Measurements from ENCODE around the gene KIZ.
A peak's percentile ranks its signal among the peaks of the same experiment; 100 is the strongest.
"Not testable (repeated sequence)": the region's sequence is repeated elsewhere in the genome, so short reads cannot be mapped to it uniquely, and the experiment has no call there.

KIZ gene

GRCh38 chr20:21230686-21231085 lies 104.8 kb downstream of the KIZ start:
- peak; percentile 1 for DNase-seq

DNA sequence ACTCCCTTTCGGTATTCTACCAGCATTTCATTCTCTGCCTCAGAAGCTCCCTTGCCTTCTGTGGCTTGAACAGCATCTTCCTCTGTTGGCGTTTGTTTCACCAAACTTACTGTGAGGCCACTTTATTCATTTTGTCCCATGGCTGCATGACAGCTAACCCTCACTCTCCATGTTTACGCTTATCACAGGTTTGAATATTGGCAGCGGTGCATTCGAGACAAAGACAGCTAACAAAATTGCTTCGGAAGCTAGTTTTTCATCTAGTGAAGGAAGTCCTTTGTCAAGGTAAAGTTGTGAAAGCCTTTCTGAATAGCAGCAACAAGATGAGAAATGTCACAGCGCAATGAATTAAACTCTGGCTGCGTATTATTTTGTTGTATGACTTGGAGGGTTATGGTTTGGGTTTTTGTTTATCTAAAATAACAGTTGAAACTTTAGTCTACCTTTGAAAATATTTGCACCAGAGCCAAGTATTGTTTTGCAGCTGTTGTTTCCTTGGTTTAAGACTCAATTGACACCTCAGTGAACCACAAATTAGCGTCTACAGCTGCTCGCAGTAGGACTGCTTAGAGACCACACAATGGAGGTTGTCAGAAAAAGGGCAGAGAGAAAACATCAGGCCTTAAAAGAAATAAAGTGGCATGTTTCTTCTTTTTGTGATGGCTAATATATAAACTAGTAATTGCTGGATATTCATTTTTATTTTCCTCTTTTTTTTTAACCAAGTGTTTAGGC lies 106.8 kb downstream of the KIZ start:
- no peak for DNase-seq

GRCh38 chr20:21234324-21234723 lies 108.4 kb downstream of the KIZ start:
- no peak for DNase-seq

DNA sequence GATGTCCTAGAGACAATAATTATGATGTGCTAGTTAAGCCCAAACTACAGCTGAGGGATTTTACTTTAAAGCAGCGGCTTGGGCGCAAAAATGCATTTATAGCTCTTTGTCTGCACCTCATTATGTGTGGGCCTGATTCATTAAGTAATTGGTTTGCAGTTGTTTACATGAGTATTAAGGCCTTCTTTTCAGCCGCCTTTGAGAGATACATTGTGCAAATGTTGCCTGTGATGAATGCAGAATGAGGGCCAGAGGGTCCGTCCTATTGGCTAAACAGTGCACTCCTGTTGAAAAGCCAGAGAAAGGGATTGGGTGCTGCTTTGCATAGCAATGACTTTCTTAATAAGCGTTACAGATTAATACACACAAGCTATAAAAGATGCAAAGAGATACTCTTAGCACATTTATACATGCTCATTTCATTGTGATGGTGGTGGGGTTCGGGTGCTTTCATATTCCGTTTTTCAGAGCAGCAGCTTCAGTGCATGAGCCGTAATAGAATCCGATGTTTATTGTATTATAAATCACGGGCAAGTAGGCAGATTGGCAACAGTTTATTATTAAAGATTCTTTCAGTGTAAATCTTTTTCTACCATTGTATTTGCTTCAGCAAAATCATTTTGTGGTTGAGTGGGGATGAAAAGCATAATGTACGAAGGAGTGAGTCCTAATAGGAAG lies 109.1 kb downstream of the KIZ start:
- no peak for DNase-seq

DNA sequence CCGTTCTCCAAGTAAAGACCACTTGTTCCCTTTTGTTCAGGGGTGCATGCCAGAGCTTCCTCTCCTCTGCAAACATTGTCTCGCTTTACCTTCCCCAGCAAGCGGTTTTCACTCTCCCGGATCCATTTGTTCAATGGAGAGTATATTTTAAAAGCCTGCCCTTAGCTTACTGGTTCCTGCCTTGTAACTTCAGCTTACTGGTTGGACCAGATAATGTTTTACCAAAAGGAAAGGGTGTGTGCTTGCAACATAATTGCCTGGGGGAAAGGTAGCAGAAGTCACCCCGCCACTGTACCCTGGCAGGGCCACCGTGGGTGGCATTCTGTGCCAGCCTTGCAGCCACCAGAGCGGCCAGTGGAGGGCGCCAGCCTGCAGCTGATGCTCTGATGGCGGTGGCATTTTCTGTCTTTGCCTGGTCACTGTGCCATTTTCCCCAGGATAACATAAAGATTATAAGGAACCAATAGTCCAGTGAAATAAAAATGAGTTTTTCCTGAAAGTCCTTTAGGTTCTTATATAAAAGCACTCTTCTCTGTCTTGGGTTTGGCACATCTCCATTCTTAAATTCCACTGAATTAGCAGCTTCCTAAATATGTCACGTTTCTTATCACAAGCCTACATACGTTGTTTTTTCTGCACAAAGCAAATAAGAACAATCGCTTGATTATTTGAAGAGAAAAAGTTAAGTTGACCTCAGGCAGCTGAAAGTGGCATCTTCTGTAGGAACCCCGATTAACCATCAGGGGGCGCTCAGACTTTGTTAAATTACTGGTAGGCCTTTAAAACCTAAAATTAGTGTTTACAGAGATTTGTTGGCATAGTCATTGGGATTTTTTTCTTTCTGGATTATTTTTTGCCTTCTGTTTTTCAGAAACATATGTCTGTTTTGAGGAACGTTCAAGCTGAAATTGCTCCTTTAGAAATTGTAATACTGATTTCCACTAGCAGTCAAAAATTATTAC lies 109.9 kb downstream of the KIZ start:
- peak; percentile 53 for DNase-seq

GRCh38 chr20:21237956-21238799 lies 112.3 kb downstream of the KIZ start:
- DNase-seq: no peak

- DNase-seq: no peak
Observed at GRCh38 chr20:21238818-21239536, 113.1 kb downstream of the KIZ start.

GRCh38 chr20:21240394-21240793 lies 114.5 kb downstream of the KIZ start:
- no peak for DNase-seq

- no peak for DNase-seq
Observed at GRCh38 chr20:21241406-21241805, 115.5 kb downstream of the KIZ start.

DNA sequence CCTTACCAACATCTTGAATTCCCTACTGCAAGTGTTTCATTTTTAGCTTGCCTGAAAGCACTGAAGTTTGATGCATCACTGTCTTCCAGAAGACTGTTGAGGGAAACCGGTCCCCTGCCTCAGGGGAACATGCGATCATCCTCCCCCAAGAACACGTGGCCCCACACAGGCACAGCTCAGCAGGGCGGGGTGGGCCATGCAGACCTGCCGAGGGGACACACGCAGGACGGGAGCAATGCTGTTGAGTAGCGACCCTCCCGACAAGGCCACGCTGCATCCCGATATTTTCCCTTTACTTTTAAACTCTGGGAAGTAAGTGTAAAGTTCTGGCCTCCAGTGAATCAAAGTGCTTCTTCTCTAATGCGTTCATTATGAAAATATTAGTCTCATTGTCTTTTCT lies 117.9 kb downstream of the KIZ start:
- no peak for DNase-seq

DNA sequence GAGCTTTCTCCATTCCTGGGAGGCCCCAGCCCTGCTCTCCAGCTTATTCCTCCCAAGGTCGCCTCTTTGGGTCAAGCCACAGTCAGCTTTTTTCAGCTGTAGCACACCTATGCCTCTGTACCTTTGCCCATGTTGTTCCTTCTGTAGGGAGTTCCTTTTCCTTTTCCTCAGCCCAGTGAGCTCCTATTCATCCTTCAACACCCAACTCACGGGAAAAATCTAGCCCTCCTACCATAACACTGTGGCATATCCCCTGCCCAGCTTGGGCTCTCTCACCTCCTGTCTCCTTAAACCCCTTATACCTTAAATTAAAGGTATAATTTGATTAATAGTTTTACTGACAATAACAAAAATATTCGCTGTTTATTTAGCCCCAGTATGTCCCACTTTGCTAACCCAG lies 118.9 kb downstream of the KIZ start:
- no peak for DNase-seq

DNA sequence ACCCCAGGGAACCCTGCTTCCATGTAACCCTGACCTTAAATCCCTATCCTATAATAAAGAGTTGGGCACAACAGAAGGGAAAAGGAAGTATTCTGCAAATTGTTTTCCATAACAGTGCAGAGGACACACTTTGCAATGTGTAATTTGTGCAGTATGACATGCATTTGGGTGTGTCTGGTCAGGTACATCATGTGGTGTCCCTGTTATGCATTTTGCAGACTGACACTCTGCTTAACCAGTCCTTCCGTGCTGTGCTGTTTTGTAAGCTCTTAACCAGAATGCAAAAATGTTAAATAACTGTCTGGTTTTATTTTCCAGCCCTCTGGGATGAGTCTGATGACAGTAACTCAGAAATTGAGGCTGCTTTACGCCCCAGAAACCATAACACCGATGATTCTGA lies 120.3 kb downstream of the KIZ start:
- no peak for DNase-seq

GRCh38 chr20:21247603-21248095 lies 121.8 kb downstream of the KIZ start:
- not testable (repeated sequence) for DNase-seq

DNA sequence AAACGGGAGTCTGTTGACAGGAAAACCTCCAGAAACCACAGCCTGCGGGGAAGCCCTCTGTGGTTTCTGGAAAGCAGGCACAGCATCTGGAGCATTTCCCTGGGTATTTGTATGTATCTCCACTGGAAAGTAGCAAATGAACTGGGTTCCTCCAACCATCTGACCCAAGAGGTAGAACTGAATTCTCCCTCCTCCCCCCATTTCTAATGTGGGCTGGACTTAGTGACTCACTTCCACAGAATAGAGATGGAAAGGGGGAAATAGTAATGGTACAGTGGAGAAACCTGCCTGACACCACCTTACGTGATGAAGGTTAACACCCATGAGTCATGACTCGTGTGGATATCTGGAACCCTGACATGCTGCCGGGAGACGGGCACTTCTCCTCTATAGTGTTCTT lies 125.4 kb downstream of the KIZ start:
- peak; percentile 5 for DNase-seq

GRCh38 chr20:21257192-21257591 lies 131.3 kb downstream of the KIZ start:
- DNase-seq: no peak

DNA sequence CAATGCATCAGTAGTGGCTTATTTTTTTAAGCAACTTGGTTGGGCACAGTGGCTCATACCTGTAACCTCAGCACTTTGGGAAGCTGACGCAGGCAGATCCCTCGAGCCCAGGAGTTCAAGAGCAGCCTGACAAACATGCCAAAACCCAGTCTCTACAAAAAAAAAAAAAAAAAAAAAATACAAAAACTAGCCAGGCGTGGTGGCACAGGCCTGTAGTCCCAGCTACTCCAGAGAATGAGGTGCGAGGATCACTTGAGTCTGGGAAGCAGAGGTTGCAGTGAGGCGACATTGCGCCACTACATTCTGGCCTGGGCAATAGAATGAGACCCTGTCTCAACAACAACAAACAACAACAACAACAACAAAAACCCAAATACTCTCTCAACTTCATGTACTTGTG lies 132.5 kb downstream of the KIZ start:
- no peak for DNase-seq

- no peak for DNase-seq
Observed at GRCh38 chr20:21259346-21259745, 133.5 kb downstream of the KIZ start.

DNA sequence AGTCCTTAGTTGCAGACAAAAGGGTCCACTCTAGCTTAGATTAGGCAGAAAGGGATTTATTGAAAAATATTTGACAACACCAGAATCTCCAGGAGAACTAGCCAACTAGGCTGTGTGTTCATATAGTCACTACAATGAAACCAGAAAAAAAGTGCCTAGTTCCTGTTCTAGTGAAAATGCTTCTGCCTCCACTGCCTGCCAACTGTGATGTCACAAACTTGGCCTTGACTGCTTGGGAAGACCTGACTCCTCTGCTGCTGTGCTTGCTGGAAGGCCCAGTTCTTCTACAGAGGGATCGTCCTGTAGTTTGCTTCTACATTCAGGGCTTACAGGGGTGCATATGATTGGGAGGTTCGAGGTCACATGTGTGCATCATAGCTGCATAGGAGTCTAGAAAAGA lies 136.9 kb downstream of the KIZ start:
- no peak for DNase-seq

- no peak for DNase-seq
Observed at GRCh38 chr20:21265261-21266190, 139.6 kb downstream of the KIZ start.

- no peak for DNase-seq
Observed at GRCh38 chr20:21266191-21266536, 140.3 kb downstream of the KIZ start.
